GM18499 (cell line): ENCODE results near the gene PPM1K.

Experiments used
- ATAC-seq: cut with Tn5 transposase; IDR thresholded peaks from one replicate; pipeline ENCODE4 v1.9.1; 2021; ENCODE audit warnings: moderate number of reproducible peaks; ENCODE audit not compliant: insufficient read depth, unreplicated experiment

Gene PPM1K

GRCh38 chr4:88225232-88226105 is 58.9 kb downstream of the PPM1K start:
- no peak for ATAC-seq

- ATAC-seq, result no peak
Measured at GRCh38 chr4:88223516-88223915, 60.8 kb downstream of the PPM1K start.

GRCh38 chr4:88219099-88219498 is 65.3 kb downstream of the PPM1K start:
- no peak for ATAC-seq

- ATAC-seq, result no peak
Measured at GRCh38 chr4:88217169-88217568, 67.2 kb downstream of the PPM1K start.

GRCh38 chr4:88216395-88216794 is 68.0 kb downstream of the PPM1K start:
- no peak for ATAC-seq

GRCh38 chr4:88215351-88215750 is 69.0 kb downstream of the PPM1K start:
- ATAC-seq, result no peak

- no peak for ATAC-seq
Measured at GRCh38 chr4:88212253-88212561, 72.2 kb downstream of the PPM1K start.

- ATAC-seq, result no peak
Measured at GRCh38 chr4:88211473-88212252, 72.7 kb downstream of the PPM1K start.

- ATAC-seq, result no peak
Measured at GRCh38 chr4:88208156-88208555, 76.2 kb downstream of the PPM1K start.
